GM12878 (cell line): ENCODE measurements around the gene GNPTG. TPM values are rescaled to one million over a fixed set of nuclear protein-coding genes. Genes with fewer than 3 reads are reported as not detected.
A peak's percentile ranks its signal among the peaks of the same experiment; 100 is the strongest.

ENCODE experiments used
- ATAC-seq: fragments of 200-7000 bp; cut with Tn5 transposase; 3 replicates; pipeline ENCODE4 v1.9.1; 2020; ENCODE audit warnings: mild to moderate bottlenecking, moderate library complexity
- BruUV-seq: library from RNA; stranded (reverse); fragments of 400-500 nt; replicated peaks from 2 replicates; lab custom pipeline; 2021; lab: Mats Ljungman, UMichigan
- CTCF ChIA-PET: fragments of 300-600 bp; sonication (Branson Sonifier 250); formaldehyde crosslinking; extraction: SDS; loops from one replicate; lab custom pipeline; 2021; ENCODE audit warnings: inconsistent platforms; lab: Yijun Ruan, JAX
- POLR2A ChIA-PET: fragments of 350-600 bp; formaldehyde crosslinking; extraction: SDS; loops from one replicate; lab custom pipeline; 2021; ENCODE audit warnings: inconsistent platforms; lab: Charles Lee
- RAD21 ChIA-PET: fragments of 300-600 bp; sonication (Branson Sonifier 250); formaldehyde crosslinking; loops from one replicate; lab custom pipeline; 2023; ENCODE audit warnings: antibody characterized with exemption; ENCODE audit not compliant: unreplicated experiment; lab: Charles Lee
- SMC1A ChIA-PET: fragments of 300-600 bp; sonication (Branson Sonifier 250); formaldehyde crosslinking; loops from one replicate; lab custom pipeline; 2023; ENCODE audit not compliant: unreplicated experiment, uncharacterized antibody; lab: Charles Lee
- DNase-seq: peaks from one replicate; pipeline ENCODE4 v3.0.0-alpha.2; 2011; ENCODE audit warnings: low read depth, low spot score
- FAIRE-seq: peaks from 3 replicates; lab custom pipeline; 2011; peaks lifted over from hg19 to GRCh38; lab: Jason Lieb, UNC
- H2AFZ ChIP-seq: 2 replicates; pipeline ENCODE4 v1.6.0; 2011; ENCODE audit warnings: low read depth, low read length, control low read depth; ENCODE audit not compliant: control insufficient read depth
- H3K27ac ChIP-seq: 2 replicates; pipeline ENCODE4 v1.5.1; 2011; ENCODE audit warnings: control low read depth; ENCODE audit not compliant: control insufficient read depth, insufficient read depth
- H3K27me3 ChIP-seq, 2 experiments: replicated peaks in 1 of 2; 2 replicates each; pipeline versions ENCODE4 v1.6.0 to v1.6.1; 2011; ENCODE audit warnings: low read length in 1 of 2; ENCODE audit not compliant: control insufficient read depth in 2 of 2, insufficient read depth in 2 of 2
- H3K36me3 ChIP-seq, 2 experiments: 2 replicates each; pipeline ENCODE4 v1.5.1; 2011; ENCODE audit warnings: low read length in 1 of 2; ENCODE audit not compliant: control insufficient read depth in 2 of 2, insufficient read depth in 2 of 2
- H3K4me1 ChIP-seq: 2 replicates; pipeline ENCODE4 v1.6.1; 2011; ENCODE audit warnings: mild to moderate bottlenecking, low read length, moderate library complexity, mixed read lengths; ENCODE audit not compliant: control insufficient read depth, insufficient read depth
- H3K4me2 ChIP-seq: 2 replicates; pipeline ENCODE4 v1.6.0; 2011; ENCODE audit warnings: control low read depth; ENCODE audit not compliant: control insufficient read depth, insufficient read depth
- H3K4me3 ChIP-seq: fragments of 200-600 bp; sonication (generic); 2 replicates; pipeline ENCODE4 v1.5.1; 2016
- H3K79me2 ChIP-seq: 2 replicates; pipeline ENCODE4 v1.6.0; 2011; ENCODE audit warnings: low read length; ENCODE audit not compliant: control insufficient read depth, insufficient read depth
- H3K9ac ChIP-seq: 2 replicates; pipeline ENCODE4 v1.8.0; 2011; ENCODE audit warnings: low read length, control low read depth, mixed read lengths; ENCODE audit not compliant: control insufficient read depth, insufficient read depth
- H3K9me3 ChIP-seq: replicated peaks from 3 replicates; pipeline ENCODE4 v1.5.1; 2011; ENCODE audit warnings: mild to moderate bottlenecking, low read length; ENCODE audit not compliant: control insufficient read depth, insufficient read depth
- H4K20me1 ChIP-seq: 2 replicates; pipeline ENCODE4 v1.6.0; 2011; ENCODE audit not compliant: control insufficient read depth, insufficient read depth
- ATF7 ChIP-seq: fragments of 450-650 bp; IDR thresholded peaks from 2 replicates; pipeline ENCODE4 v1.6.1; 2016; ENCODE audit warnings: low read depth, mild to moderate bottlenecking
- BACH1 ChIP-seq: fragments of 450-650 bp; IDR thresholded peaks from 2 replicates; pipeline ENCODE4 v1.6.1; 2017; ENCODE audit warnings: mild to moderate bottlenecking, borderline replicate concordance
- BHLHE40 ChIP-seq, 2 experiments: fragments of 450-650 bp in 1 of 2; IDR thresholded peaks; 2 replicates each; pipeline ENCODE4 v1.6.1; 2011 to 2017; ENCODE audit warnings: low read depth in 2 of 2, borderline replicate concordance in 1 of 2, improper control_type of control experiment in 1 of 2, low read length in 1 of 2, mild to moderate bottlenecking in 1 of 2
- EGR1 ChIP-seq, 2 experiments: IDR thresholded peaks; 1 replicate in 1 of 2; 2 replicates in 1 of 2; pipeline ENCODE4 v1.6.1; 2011 to 2012; ENCODE audit warnings: low read depth in 2 of 2, low read length in 2 of 2, borderline replicate concordance in 1 of 2, mild to moderate bottlenecking in 1 of 2, moderate library complexity in 1 of 2
- LARP7 ChIP-seq: fragments of 450-650 bp; IDR thresholded peaks from 2 replicates; pipeline ENCODE4 v1.6.1; 2017; ENCODE audit warnings: mild to moderate bottlenecking
- NBN ChIP-seq: fragments of 450-650 bp; IDR thresholded peaks from 2 replicates; pipeline ENCODE4 v1.6.1; 2016
- POLR2A ChIP-seq: IDR thresholded peaks from 2 replicates; pipeline ENCODE4 v1.6.1; 2011; ENCODE audit warnings: low read depth, mild to moderate bottlenecking, low read length
- POLR2AphosphoS5 ChIP-seq: IDR thresholded peaks from 2 replicates; pipeline ENCODE4 v1.6.1; 2011; ENCODE audit warnings: mild to moderate bottlenecking, low read length, inconsistent platforms
- SMARCA5 ChIP-seq: fragments of 450-650 bp; IDR thresholded peaks from 2 replicates; pipeline ENCODE4 v1.6.1; 2017; ENCODE audit warnings: mild to moderate bottlenecking
- TCF7 ChIP-seq: IDR thresholded peaks from 2 replicates; pipeline ENCODE4 v1.6.1; 2014; ENCODE audit warnings: antibody characterized with exemption, borderline replicate concordance
- WGBS: methylation state at CpG from one replicate; pipeline ENCODE4 v1.1.6; 2016; ENCODE audit warnings: low lambda C conversion rate; ENCODE audit not compliant: insufficient replicate concordance, insufficient coverage; ENCODE audit errors: missing lambda C conversion rate; 5-methylcytosine and 5-hydroxymethylcytosine counted together
- in situ Hi-C: fragments of 300-500 bp; cut with MboI; formaldehyde crosslinking; loops from 9 replicates; pipeline ENCODE4 v1.14.3; 2018; ENCODE audit warnings: mixed read lengths
- intact Hi-C: fragments of 100-400 bp; cut with micrococcal nuclease; formaldehyde crosslinking; loops from one replicate; pipeline ENCODE4 v1.14.2; 2022; ENCODE audit not compliant: unreplicated experiment
- polyA plus RNA-seq, 11 experiments: library from polyadenylated mRNA; depleted of rRNA in 4 of 11; unstranded in 6 of 11; stranded (reverse) in 5 of 11; fragments of >200 nt; fragmentation: Nextera tagmentation in 4 of 11; fragmentation: Illumina TruSeq in 1 of 11; extraction: Ambion mirVana in 4 of 11; extraction: Trizol in 1 of 11; gene quantifications; 1 replicate in 1 of 11; 2 replicates in 10 of 11; pipeline versions ENCODE4 v1.2.1 to v1.2.3, GENCODE V29; 2011 to 2016; ENCODE audit warnings: inconsistent platforms in 2 of 11, missing spikeins in 2 of 11, low read depth in 1 of 11
- total RNA-seq, 4 experiments: library from RNA; depleted of rRNA in 3 of 4; stranded (reverse); fragments of >200 nt in 3 of 4; fragmentation: Illumina TruSeq in 1 of 4; extraction: Trizol in 1 of 4; gene quantifications; 2 replicates each; pipeline versions ENCODE4 v1.2.1 to v1.2.3, GENCODE V29; 2013 to 2021
- TF ChIP-seq, protein P1 (sequence below): fragments of 450-650 bp; conservative IDR thresholded peaks from 2 replicates; pipeline ENCODE4 v1.6.1; 2017; ENCODE audit warnings: mild to moderate bottlenecking, moderate library complexity
- TF ChIP-seq, protein P2 (sequence below): IDR thresholded peaks from 2 replicates; pipeline ENCODE4 v1.6.1; 2011; ENCODE audit warnings: borderline replicate concordance, low read depth, mild to moderate bottlenecking, moderate library complexity, low read length; ENCODE audit not compliant: insufficient read depth, poor library complexity, severe bottlenecking
- TF ChIP-seq, protein P3 (sequence below): fragments of 450-650 bp; IDR thresholded peaks from 2 replicates; pipeline ENCODE4 v1.6.1; 2016; ENCODE audit warnings: mild to moderate bottlenecking, moderate library complexity, borderline replicate concordance

The GNPTG gene
- total and polyA plus RNA-seq, 10 of the 15 experiments (the other 5 are each of a cell fraction or from before 2014, with no cell fraction given), result 0.80 to 32.6 (median 20.9) TPM

DNA sequence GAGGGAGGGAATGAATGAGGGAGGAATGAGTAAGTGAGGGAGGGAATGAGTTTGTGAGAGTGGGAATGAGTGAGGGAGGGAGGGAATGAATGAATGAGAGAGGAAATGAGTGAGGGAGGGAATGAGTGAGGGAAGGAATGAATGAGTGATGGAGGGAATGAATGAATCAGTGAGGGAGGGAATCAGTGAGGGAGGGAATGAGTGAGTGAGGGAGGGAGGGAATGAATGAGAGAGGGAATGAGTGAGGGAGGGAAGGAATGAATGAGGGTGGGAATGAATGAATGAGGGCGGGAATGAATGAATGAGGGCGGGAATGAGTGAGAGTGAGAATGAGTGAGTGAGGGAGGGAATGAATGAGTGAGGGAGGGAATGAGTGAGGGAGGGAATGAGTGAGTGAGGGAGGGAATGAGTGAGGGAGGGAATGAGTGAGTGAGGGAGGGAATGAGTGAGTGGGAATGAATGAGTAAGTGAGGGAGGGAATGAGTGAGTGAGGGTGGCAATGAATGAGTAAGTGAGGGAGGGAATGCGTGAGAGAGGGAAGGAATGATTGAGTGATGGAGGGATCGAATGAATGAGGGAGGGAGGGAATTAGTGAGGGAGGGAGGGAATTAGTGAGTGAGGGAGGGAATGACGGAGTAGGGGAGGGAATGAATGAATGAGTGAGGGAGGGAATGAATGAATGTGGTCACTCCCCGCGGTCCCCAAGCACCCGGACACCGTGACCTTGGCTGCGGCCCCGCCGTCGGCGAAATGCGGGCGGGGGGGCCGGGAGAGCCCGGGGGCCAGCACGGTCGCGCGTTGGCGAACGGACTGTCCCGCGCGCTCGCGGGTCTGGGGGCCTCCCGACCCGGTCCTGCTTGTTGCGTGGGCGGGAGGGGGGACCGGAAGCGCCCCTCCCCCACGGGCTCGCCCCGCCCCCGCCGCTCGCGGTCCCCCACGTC, 43.4 kb upstream of the GNPTG start:
- ChIA-PET RAD21 (interaction anchor here (0.7 kb wide), 1 partner anchor 34 kb away, joined by 3 read pairs; no protein-coding TSS in a partner anchor), SMC1A (no interaction called here), CTCF (interaction anchor here (0.6 kb wide), 1 partner anchor 11 kb away, joined by 3 read pairs; no protein-coding TSS in a partner anchor), POLR2A (interaction anchor here (0.6 kb wide), 1 partner anchor 1851 kb away, joined by 3 read pairs; no protein-coding TSS in a partner anchor)
- 0% methylated on average over 12 of the region's 43 CpGs for WGBS
- peaks cover 29% of the 10 kb centered on the region for H4K20me1 ChIP-seq
- H3K27me3 ChIP-seq, result no peaks in the 10 kb centered on the region
- intact Hi-C loops, result loop anchor here (5.0 kb wide), 1 partner anchor 114 kb away; the partner anchor contains the start of gene UQCC4
- H3K4me1 ChIP-seq, result peaks cover 16% of the 10 kb centered on the region
- H2AFZ ChIP-seq, result peak overlapping the region; percentile 63
- peak overlapping the region; percentile 62; the same call in 1 of the 2 replicates for H3K9ac ChIP-seq
- FAIRE-seq (peak; percentile 85), DNase-seq (no peak), ATAC-seq (peak; percentile 46)
- BruUV-seq, result no TSS peak
- peaks cover 0 to 6% of the 10 kb centered on the region in 2 experiments; a peak in 2 of 4 replicates for H3K36me3 ChIP-seq
- no peaks in the 10 kb centered on the region; the same call in 2 of the 3 replicates for H3K9me3 ChIP-seq
- peak overlapping the region; percentile 100 for H3K27ac ChIP-seq
- H3K4me3 ChIP-seq, result peak overlapping the region; percentile 41; the same call in 1 of the 2 replicates
- peaks cover 34% of the 10 kb centered on the region for H3K79me2 ChIP-seq
- peak overlapping the region; percentile 64 for H3K4me2 ChIP-seq
- in situ Hi-C loops, result no loop called here
- TF ChIP-seq LARP7, result peak; percentile 33
- TF ChIP-seq TCF7, result no peak
- TF ChIP-seq POLR2A, result peak; percentile 75
- TF ChIP-seq, protein P1, sequence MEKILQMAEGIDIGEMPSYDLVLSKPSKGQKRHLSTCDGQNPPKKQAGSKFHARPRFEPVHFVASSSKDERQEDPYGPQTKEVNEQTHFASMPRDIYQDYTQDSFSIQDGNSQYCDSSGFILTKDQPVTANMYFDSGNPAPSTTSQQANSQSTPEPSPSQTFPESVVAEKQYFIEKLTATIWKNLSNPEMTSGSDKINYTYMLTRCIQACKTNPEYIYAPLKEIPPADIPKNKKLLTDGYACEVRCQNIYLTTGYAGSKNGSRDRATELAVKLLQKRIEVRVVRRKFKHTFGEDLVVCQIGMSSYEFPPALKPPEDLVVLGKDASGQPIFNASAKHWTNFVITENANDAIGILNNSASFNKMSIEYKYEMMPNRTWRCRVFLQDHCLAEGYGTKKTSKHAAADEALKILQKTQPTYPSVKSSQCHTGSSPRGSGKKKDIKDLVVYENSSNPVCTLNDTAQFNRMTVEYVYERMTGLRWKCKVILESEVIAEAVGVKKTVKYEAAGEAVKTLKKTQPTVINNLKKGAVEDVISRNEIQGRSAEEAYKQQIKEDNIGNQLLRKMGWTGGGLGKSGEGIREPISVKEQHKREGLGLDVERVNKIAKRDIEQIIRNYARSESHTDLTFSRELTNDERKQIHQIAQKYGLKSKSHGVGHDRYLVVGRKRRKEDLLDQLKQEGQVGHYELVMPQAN, result peak; percentile 62; the same call in 1 of the 2 replicates
- TF ChIP-seq, protein P2, sequence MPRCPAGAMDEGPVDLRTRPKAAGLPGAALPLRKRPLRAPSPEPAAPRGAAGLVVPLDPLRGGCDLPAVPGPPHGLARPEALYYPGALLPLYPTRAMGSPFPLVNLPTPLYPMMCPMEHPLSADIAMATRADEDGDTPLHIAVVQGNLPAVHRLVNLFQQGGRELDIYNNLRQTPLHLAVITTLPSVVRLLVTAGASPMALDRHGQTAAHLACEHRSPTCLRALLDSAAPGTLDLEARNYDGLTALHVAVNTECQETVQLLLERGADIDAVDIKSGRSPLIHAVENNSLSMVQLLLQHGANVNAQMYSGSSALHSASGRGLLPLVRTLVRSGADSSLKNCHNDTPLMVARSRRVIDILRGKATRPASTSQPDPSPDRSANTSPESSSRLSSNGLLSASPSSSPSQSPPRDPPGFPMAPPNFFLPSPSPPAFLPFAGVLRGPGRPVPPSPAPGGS, result peak; percentile 89
- peak in 1 of 2 experiments; percentile 32; a peak in 1 of 4 replicates for TF ChIP-seq BHLHE40 (IDR thresholded peaks at IDR 0.05; ENCODE audit: borderline replicate concordance in 1 of 2, low read depth in 2 of 2, low read length in 1 of 2)
- no peak for TF ChIP-seq ATF7
- TF ChIP-seq, protein P3, sequence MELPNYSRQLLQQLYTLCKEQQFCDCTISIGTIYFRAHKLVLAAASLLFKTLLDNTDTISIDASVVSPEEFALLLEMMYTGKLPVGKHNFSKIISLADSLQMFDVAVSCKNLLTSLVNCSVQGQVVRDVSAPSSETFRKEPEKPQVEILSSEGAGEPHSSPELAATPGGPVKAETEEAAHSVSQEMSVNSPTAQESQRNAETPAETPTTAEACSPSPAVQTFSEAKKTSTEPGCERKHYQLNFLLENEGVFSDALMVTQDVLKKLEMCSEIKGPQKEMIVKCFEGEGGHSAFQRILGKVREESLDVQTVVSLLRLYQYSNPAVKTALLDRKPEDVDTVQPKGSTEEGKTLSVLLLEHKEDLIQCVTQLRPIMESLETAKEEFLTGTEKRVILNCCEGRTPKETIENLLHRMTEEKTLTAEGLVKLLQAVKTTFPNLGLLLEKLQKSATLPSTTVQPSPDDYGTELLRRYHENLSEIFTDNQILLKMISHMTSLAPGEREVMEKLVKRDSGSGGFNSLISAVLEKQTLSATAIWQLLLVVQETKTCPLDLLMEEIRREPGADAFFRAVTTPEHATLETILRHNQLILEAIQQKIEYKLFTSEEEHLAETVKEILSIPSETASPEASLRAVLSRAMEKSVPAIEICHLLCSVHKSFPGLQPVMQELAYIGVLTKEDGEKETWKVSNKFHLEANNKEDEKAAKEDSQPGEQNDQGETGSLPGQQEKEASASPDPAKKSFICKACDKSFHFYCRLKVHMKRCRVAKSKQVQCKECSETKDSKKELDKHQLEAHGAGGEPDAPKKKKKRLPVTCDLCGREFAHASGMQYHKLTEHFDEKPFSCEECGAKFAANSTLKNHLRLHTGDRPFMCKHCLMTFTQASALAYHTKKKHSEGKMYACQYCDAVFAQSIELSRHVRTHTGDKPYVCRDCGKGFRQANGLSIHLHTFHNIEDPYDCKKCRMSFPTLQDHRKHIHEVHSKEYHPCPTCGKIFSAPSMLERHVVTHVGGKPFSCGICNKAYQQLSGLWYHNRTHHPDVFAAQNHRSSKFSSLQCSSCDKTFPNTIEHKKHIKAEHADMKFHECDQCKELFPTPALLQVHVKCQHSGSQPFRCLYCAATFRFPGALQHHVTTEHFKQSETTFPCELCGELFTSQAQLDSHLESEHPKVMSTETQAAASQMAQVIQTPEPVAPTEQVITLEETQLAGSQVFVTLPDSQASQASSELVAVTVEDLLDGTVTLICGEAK, result no peak
- peak; percentile 88 for TF ChIP-seq BACH1
- TF ChIP-seq EGR1 (IDR thresholded peaks at IDR 0.05; ENCODE audit: borderline replicate concordance in 1 of 2, low read depth in 2 of 2, low read length in 2 of 2), result peak; percentile 69 to 98
- TF ChIP-seq POLR2AphosphoS5, result peak; percentile 67; the same call in 1 of the 2 replicates
- 0 out of 2 replicates have a peak, but pooled peaks have one; percentile 52 for TF ChIP-seq SMARCA5
- peak; percentile 52; the same call in 1 of the 2 replicates for TF ChIP-seq NBN
